Neuronal stem cell (in vitro differentiated cells): ENCODE results near the gene ACTL6B.

Experiments used
- DNase-seq: peaks from one replicate; pipeline ENCODE4 v3.0.0-alpha.2; 2013; ENCODE audit warnings: low spot score
- H2AFZ ChIP-seq: one replicate; pipeline ENCODE4 v1.6.1; 2013; ENCODE audit warnings: mild to moderate bottlenecking, low read length, inconsistent platforms
- H2AK5ac ChIP-seq: 2 replicates; pipeline ENCODE4 v1.6.1; 2013; ENCODE audit warnings: low read depth, mild to moderate bottlenecking, inconsistent platforms, low read length, moderate library complexity, mixed read lengths
- H2BK120ac ChIP-seq: 2 replicates; pipeline ENCODE4 v1.6.1; 2013; ENCODE audit warnings: low read depth, mild to moderate bottlenecking, inconsistent platforms, low read length, moderate library complexity, mixed read lengths
- H2BK12ac ChIP-seq: one replicate; pipeline ENCODE4 v1.6.1; 2013; ENCODE audit warnings: low read length, inconsistent platforms
- H2BK15ac ChIP-seq: 2 replicates; pipeline ENCODE4 v1.6.1; 2013; ENCODE audit warnings: mild to moderate bottlenecking, low read length, inconsistent platforms, mixed read lengths
- H2BK5ac ChIP-seq: one replicate; pipeline ENCODE4 v1.6.1; 2013; ENCODE audit warnings: inconsistent platforms, mild to moderate bottlenecking, low read length, moderate library complexity
- H3K14ac ChIP-seq: one replicate; pipeline ENCODE4 v1.6.1; 2013; ENCODE audit warnings: low read length, inconsistent platforms
- H3K18ac ChIP-seq: 2 replicates; pipeline ENCODE4 v1.6.1; 2013; ENCODE audit warnings: low read length, inconsistent platforms
- H3K23ac ChIP-seq: 2 replicates; pipeline ENCODE4 v1.6.1; 2013; ENCODE audit warnings: low read depth, mild to moderate bottlenecking, mixed read lengths, low read length, inconsistent platforms; ENCODE audit not compliant: poor library complexity
- H3K27ac ChIP-seq: replicated peaks from 3 replicates; pipeline ENCODE4 v1.5.1; 2013; ENCODE audit warnings: low read length, inconsistent platforms
- H3K27me3 ChIP-seq, 3 experiments: 2 replicates each; pipeline ENCODE4 v1.6.1; 2013; ENCODE audit warnings: low read length in 3 of 3, mild to moderate bottlenecking in 2 of 3, inconsistent platforms in 1 of 3, low read depth in 1 of 3, mixed read lengths in 1 of 3, moderate library complexity in 1 of 3; ENCODE audit not compliant: control insufficient read depth in 3 of 3, insufficient read depth in 3 of 3
- H3K36me3 ChIP-seq, 2 donors: replicated peaks in 1 of 2; 2 replicates each; pipeline ENCODE4 v1.6.1; 2013; ENCODE audit warnings: low read length in 2 of 2; ENCODE audit not compliant: control insufficient read depth in 2 of 2, insufficient read depth in 2 of 2
- H3K4ac ChIP-seq: 2 replicates; pipeline ENCODE4 v1.6.1; 2013; ENCODE audit warnings: inconsistent platforms, mild to moderate bottlenecking, low read length, moderate library complexity
- H3K4me1 ChIP-seq, 2 donors: 1 replicate in 1 of 2; 2 replicates in 1 of 2; pipeline ENCODE4 v1.6.1; 2013; ENCODE audit warnings: low read length in 2 of 2, low read depth in 1 of 2; ENCODE audit not compliant: control insufficient read depth in 2 of 2, insufficient read depth in 1 of 2
- H3K4me2 ChIP-seq: one replicate; pipeline ENCODE4 v1.6.1; 2013; ENCODE audit warnings: mild to moderate bottlenecking, low read length, inconsistent platforms; ENCODE audit not compliant: insufficient read depth, poor library complexity, severe bottlenecking
- H3K4me3 ChIP-seq, 2 donors: 2 replicates each; pipeline ENCODE4 v1.5.1; 2013; ENCODE audit warnings: low read length in 2 of 2, mild to moderate bottlenecking in 2 of 2, inconsistent platforms in 1 of 2, moderate library complexity in 1 of 2
- H3K79me1 ChIP-seq: one replicate; pipeline ENCODE4 v1.6.1; 2013; ENCODE audit warnings: low read depth, mild to moderate bottlenecking, inconsistent platforms, low read length, moderate library complexity
- H3K9ac ChIP-seq: one replicate; pipeline ENCODE4 v1.6.1; 2013; ENCODE audit warnings: mild to moderate bottlenecking, low read depth, low read length, inconsistent platforms; ENCODE audit not compliant: poor library complexity
- H3K9me3 ChIP-seq, 2 donors: replicated peaks in 1 of 2; 2 replicates each; pipeline versions ENCODE3 to v1.6.1; 2013; ENCODE audit warnings: low read length in 2 of 2, mild to moderate bottlenecking in 2 of 2, inconsistent platforms in 1 of 2, low read depth in 1 of 2, mixed read lengths in 1 of 2, moderate library complexity in 1 of 2; ENCODE audit not compliant: control insufficient read depth in 2 of 2, insufficient read depth in 1 of 2
- H4K8ac ChIP-seq: one replicate; pipeline ENCODE4 v1.6.1; 2013; ENCODE audit warnings: low read depth, mild to moderate bottlenecking, inconsistent platforms, low read length, moderate library complexity
- H4K91ac ChIP-seq: one replicate; pipeline ENCODE4 v1.6.1; 2013; ENCODE audit warnings: low read length, low read depth, mild to moderate bottlenecking, inconsistent platforms; ENCODE audit not compliant: poor library complexity
- WGBS, 2 donors: extraction: QIAGEN DNeasy Blood & Tissue Kit; methylation state at CpG; one replicate each; pipeline ENCODE4 v1.1.7; 2013; ENCODE audit warnings: missing lambda C conversion rate in 2 of 2, mixed read lengths in 1 of 2; ENCODE audit not compliant: insufficient read length in 2 of 2, insufficient replicate concordance in 1 of 2; ENCODE audit errors: extremely low coverage in 2 of 2; 5-methylcytosine and 5-hydroxymethylcytosine counted together

Gene ACTL6B

DNA sequence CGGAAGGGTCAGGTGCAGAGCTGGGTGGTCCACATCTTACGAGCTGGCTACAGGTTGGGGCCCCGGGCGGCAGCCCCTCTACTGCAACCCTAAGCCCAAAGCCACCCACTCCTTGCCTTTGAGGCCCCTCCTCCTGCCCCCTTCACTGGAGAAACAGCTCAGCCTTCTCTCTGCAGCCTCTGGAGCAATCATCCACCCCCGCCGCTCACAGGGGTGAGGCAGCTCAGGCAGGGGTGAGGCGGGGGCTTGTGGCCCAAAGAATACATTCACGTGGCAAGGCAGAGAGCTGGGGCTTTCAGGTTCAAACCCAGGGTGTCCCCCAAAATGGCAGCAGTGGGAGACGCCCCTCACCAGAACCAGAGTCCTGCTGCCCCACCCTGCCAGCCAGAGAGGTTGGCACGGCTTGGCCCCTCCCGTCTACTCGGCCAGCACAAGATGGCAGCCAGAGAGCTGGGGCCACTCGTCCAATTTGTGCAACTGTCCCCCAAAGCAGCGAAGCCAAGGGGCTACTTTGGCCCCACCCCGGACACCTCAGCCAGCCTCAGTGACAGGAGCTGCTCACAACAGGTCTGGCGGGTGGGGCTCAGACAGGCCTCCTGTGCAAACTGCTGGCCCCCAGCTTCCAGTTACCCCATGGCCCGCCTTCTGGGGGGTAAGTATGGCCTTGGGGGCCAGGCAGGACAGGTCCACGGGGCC is 24.5 kb upstream of the ACTL6B start:
- no peak for DNase-seq
- Histone ChIP-seq H2AK5ac (no peak overlapping the region), H2BK15ac (no peak overlapping the region), H3K36me3 (peaks cover 63 to 94% of the 10 kb centered on the region in 2 donors), H3K4me2 (no peak overlapping the region), H3K79me1 (peaks cover 24% of the 10 kb centered on the region), H3K27me3 (no peaks in the 10 kb centered on the region), H3K18ac (peak overlapping the region; percentile 11), H3K4ac (no peak overlapping the region), H3K4me3 (no peak overlapping the region), H2AFZ (no peak overlapping the region), H3K4me1 (peaks cover 3 to 4% of the 10 kb centered on the region in 2 donors), H2BK12ac (no peak overlapping the region), H3K14ac (no peak overlapping the region), H4K8ac (no peak overlapping the region), H2BK5ac (no peak overlapping the region), H2BK120ac (no peak overlapping the region), H3K23ac (peak overlapping the region; percentile 91), H3K9me3 (peaks cover 0 to 1% of the 10 kb centered on the region in 2 donors), H4K91ac (no peak overlapping the region), H3K27ac (no peak overlapping the region), H3K9ac (peak overlapping the region; percentile 15)
- whole genome bisulfite sequencing, 2 donors, result no CpG with 5 or more reads among the region's 18 CpGs

DNA sequence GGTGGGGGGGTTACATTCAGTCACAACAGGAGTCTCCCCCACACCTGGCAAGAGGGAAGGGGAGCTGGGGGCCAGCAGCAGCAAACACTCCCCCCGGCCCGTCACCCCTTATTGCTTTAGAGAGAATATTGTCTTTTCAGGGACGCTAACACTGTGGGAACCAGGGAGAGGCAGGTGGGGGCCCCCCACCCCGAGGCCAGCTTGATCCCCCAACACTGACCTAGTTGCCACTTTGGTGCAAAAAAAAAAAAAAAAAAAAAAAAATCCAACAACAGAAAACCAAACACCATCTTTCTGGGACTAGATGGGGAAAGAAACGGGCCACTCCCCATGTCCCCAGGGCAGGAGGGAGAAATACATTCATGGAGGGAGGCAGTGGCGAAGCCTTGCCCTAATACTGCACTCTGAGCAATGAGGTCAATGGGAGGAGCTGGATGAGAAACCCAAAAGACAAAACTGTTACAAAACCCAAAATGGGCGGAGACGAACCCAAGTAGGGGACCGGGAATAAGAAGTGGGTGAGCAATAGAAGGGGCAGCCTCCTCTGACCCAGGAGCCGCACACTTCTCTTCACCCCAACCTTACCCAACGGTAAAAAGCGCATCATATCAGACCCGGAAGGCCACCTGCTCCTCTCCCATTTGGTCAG is 23.8 kb upstream of the ACTL6B start:
- H3K27ac ChIP-seq, result no peak overlapping the region
- no peaks in the 10 kb centered on the region for H3K27me3 ChIP-seq
- H3K36me3 ChIP-seq, result peaks cover 56 to 88% of the 10 kb centered on the region in 2 donors
- H3K9me3 ChIP-seq, result peaks cover 0 to 1% of the 10 kb centered on the region in 2 donors
- no peak overlapping the region for H2BK120ac ChIP-seq
- no peak overlapping the region for H4K91ac ChIP-seq
- H3K4me2 ChIP-seq, result no peak overlapping the region
- H3K79me1 ChIP-seq, result peaks cover 25% of the 10 kb centered on the region
- no peak overlapping the region for H2AK5ac ChIP-seq
- no peak overlapping the region for H3K4me3 ChIP-seq
- no peak overlapping the region for H3K4ac ChIP-seq
- DNase-seq, result no peak
- H3K14ac ChIP-seq, result no peak overlapping the region
- H2BK15ac ChIP-seq, result no peak overlapping the region
- no peak overlapping the region for H4K8ac ChIP-seq
- no peak overlapping the region for H2AFZ ChIP-seq
- peak overlapping the region; percentile 15 for H3K9ac ChIP-seq
- peaks cover 3 to 4% of the 10 kb centered on the region in 2 donors for H3K4me1 ChIP-seq
- H2BK5ac ChIP-seq, result no peak overlapping the region
- H3K23ac ChIP-seq, result peak overlapping the region; percentile 91
- H3K18ac ChIP-seq, result no peak overlapping the region
- H2BK12ac ChIP-seq, result no peak overlapping the region
- no CpG with 5 or more reads among the region's 13 CpGs for WGBS, 2 donors

DNA sequence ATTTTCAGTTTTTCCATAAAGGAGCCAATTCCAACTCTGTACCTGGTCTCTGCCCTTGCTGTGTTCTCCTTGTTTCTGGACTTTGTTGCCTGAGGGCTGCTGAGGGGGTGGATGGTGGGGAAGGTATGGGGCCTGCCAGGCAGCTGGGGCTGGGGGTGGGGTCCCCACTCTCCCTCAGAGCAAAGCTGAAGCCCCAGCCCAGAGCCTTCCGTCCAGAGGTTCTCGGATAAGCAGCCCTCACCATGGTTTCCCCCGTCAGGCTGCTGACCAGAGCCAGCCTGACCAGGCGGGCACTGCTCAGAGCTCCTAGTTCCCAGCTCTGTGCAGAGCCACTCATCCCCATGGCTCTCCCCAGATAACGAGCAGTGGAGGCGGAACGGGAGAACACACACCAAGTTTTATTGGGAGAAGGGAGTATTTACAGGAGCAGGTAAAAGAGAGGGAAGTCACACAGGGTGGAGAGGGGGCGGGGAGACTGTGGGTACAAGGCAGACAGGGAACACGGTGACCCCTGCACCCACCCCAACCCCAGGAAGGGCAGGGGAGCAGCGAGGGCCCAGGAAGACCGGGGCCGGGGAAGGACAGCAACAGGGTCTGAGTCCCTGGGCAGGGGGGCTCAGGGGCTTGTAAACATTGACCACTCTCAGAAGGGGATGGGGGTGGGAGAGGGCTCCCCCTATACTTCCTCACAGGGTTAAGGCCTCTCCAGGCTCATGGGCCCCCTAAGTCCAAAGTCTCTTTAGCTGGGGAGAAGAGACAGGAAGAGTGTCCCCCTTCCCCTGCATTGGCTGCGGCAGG is 23.1 kb upstream of the ACTL6B start:
- Histone ChIP-seq H3K23ac (peak overlapping the region; percentile 68), H2BK5ac (no peak overlapping the region), H3K4me2 (no peak overlapping the region), H3K4ac (no peak overlapping the region), H2BK12ac (no peak overlapping the region), H3K9ac (no peak overlapping the region), H3K36me3 (peaks cover 49 to 80% of the 10 kb centered on the region in 2 donors), H3K18ac (no peak overlapping the region), H3K14ac (no peak overlapping the region), H3K4me3 (no peak overlapping the region), H2AFZ (no peak overlapping the region), H2BK15ac (no peak overlapping the region), H4K91ac (no peak overlapping the region), H3K27me3 (no peaks in the 10 kb centered on the region), H2AK5ac (no peak overlapping the region), H4K8ac (no peak overlapping the region), H2BK120ac (no peak overlapping the region), H3K79me1 (peaks cover 28% of the 10 kb centered on the region), H3K4me1 (peaks cover 3 to 4% of the 10 kb centered on the region in 2 donors), H3K27ac (peak overlapping the region; percentile 29), H3K9me3 (peaks cover 0 to 1% of the 10 kb centered on the region in 2 donors)
- no peak for DNase-seq
- no CpG with 5 or more reads among the region's 13 CpGs for WGBS, 2 donors
